Uterus (tissue), 2 donors: ENCODE results near the gene MICB.

Experiments used
- POLR2A ChIP-seq, 2 donors: fragments of 450-650 bp; IDR thresholded peaks; one replicate each; pipeline ENCODE4 v1.6.1; 2016; ENCODE audit warnings: antibody characterized with exemption in 2 of 2, mild to moderate bottlenecking in 1 of 2, moderate library complexity in 1 of 2
- TF ChIP-seq, protein P1 (sequence below), 4 experiments: fragments of 200-600 bp in 2 of 4; fragments of 450-650 bp in 2 of 4; sonication (generic) in 2 of 4; IDR thresholded peaks; one replicate each; pipeline ENCODE4 v1.5.1; 2016 to 2019; ENCODE audit warnings: antibody characterized with exemption in 4 of 4, mild to moderate bottlenecking in 2 of 4, moderate library complexity in 1 of 4

DNA sequence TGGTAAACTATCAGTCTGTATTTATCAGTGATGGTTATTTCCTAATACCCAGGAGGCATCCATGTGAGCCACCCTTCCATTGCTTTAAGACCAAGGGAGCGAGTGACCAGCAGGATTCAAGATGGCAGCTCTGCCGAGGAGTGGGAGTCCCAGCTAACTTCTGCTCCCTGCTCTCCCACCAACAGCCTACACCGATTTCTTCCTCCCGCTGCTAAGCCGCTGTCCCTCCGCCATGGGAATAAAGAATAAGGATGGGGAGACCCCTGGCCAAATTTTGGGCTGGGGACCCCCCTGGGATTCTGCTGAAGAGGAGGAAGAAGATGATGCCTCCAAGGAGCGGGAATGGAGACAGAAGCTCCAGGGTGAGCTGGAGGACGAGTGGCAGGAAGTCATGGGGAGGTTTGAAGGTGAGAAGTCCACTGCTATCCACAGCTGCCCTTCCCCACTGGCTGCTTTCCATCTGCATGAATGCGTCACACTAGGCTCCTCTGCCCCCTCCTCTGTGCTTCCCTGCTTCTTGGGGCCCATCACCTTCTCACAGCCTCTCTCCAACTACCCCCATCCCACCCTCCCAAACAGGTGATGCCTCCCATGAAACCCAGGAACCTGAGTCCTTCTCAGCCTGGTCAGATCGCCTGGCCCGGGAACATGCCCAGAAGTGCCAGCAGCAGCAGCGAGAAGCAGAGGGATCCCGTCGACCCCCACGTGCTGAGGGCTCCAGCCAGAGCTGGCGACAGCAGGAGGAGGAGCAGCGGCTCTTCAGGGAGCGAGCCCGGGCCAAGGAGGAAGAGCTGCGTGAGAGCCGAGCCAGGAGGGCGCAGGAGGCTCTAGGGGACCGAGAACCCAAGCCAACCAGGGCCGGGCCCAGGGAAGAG is 59.7 kb downstream of the MICB start:
- TF ChIP-seq, protein P1, sequence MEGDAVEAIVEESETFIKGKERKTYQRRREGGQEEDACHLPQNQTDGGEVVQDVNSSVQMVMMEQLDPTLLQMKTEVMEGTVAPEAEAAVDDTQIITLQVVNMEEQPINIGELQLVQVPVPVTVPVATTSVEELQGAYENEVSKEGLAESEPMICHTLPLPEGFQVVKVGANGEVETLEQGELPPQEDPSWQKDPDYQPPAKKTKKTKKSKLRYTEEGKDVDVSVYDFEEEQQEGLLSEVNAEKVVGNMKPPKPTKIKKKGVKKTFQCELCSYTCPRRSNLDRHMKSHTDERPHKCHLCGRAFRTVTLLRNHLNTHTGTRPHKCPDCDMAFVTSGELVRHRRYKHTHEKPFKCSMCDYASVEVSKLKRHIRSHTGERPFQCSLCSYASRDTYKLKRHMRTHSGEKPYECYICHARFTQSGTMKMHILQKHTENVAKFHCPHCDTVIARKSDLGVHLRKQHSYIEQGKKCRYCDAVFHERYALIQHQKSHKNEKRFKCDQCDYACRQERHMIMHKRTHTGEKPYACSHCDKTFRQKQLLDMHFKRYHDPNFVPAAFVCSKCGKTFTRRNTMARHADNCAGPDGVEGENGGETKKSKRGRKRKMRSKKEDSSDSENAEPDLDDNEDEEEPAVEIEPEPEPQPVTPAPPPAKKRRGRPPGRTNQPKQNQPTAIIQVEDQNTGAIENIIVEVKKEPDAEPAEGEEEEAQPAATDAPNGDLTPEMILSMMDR (IDR thresholded peaks at IDR 0.05) = no peak
- TF ChIP-seq POLR2A (IDR thresholded peaks at IDR 0.05) = no peak
